BLaER1 treated with 17β-estradiol and CSF1 and Interleukin-3, amounts not matched to agents 10 nM and 100 nM (cell line): ENCODE measurements around the gene STK24.

Experiments
- H3K27ac ChIP-seq, 11 experiments: shearing (Covaris generic); formaldehyde crosslinking; 2 replicates each; pipeline ENCODE4 v1.8.1; 2022
- H3K27me3 ChIP-seq, 11 experiments: shearing (Covaris generic); formaldehyde crosslinking; 2 replicates each; pipeline ENCODE4 v1.8.1; 2022
- H3K36me3 ChIP-seq, 11 experiments: shearing (Covaris generic); formaldehyde crosslinking; 2 replicates each; pipeline ENCODE4 v1.8.1; 2022
- H3K4me1 ChIP-seq, 10 experiments: shearing (Covaris generic); formaldehyde crosslinking; 2 replicates each; pipeline ENCODE4 v1.8.1; 2022
- H3K4me2 ChIP-seq, 11 experiments: shearing (Covaris generic); formaldehyde crosslinking; 2 replicates each; pipeline ENCODE4 v1.8.1; 2022
- H3K4me3 ChIP-seq, 10 experiments: shearing (Covaris generic); formaldehyde crosslinking; 2 replicates each; pipeline ENCODE4 v1.8.1; 2022
- H3K9ac ChIP-seq, 11 experiments: shearing (Covaris generic); formaldehyde crosslinking; 2 replicates each; pipeline ENCODE4 v1.8.1; 2022
- H3K9me3 ChIP-seq, 11 experiments: shearing (Covaris generic); formaldehyde crosslinking; replicated peaks in 1 of 11; 2 replicates each; pipeline ENCODE4 v1.8.1; 2022
- H4K20me1 ChIP-seq, 11 experiments: shearing (Covaris generic); formaldehyde crosslinking; 2 replicates each; pipeline ENCODE4 v1.8.1; 2022
- Cebpa-rat ChIP-seq, 11 experiments: shearing (Covaris generic); IDR thresholded peaks; 2 replicates each; pipeline ENCODE4 v1.8.1; 2022

The STK24 gene

GRCh38 chr13:98427331-98427995 is 149.4 kb downstream of the STK24 start:
- no peak for TF ChIP-seq Cebpa-rat (IDR thresholded peaks at IDR 0.05)
- no peaks in the 10 kb centered on the region for H3K27me3 ChIP-seq
- no peak overlapping the region for H3K4me3 ChIP-seq
- no peak overlapping the region for H3K4me2 ChIP-seq
- H3K27ac ChIP-seq, result no peak overlapping the region
- H4K20me1 ChIP-seq, result peaks cover 0 to 20% (median 0%) of the 10 kb centered on the region in 11 experiments; a peak in 2 of 22 replicates
- H3K9ac ChIP-seq, result no peak overlapping the region
- peaks cover 0 to 37% (median 26%) of the 10 kb centered on the region in 10 experiments; a peak in 16 of 20 replicates for H3K4me1 ChIP-seq
- 0 out of 22 replicates have a peak, but pooled peaks cover 0 to 2% (median 0%) of the 10 kb centered on the region in 11 experiments for H3K9me3 ChIP-seq
- peaks cover 18 to 94% (median 27%) of the 10 kb centered on the region in 11 experiments; a peak in 19 of 22 replicates for H3K36me3 ChIP-seq

- H3K4me3 ChIP-seq, result no peak overlapping the region
- H3K27me3 ChIP-seq, result no peaks in the 10 kb centered on the region
- peaks cover 0 to 40% (median 0%) of the 10 kb centered on the region in 11 experiments; a peak in 1 of 22 replicates for H4K20me1 ChIP-seq
- H3K9me3 ChIP-seq, result 0 out of 22 replicates have a peak, but pooled peaks cover 0 to 5% (median 0%) of the 10 kb centered on the region in 11 experiments
- H3K4me1 ChIP-seq, result peaks cover 0 to 3% (median 0%) of the 10 kb centered on the region in 10 experiments; a peak in 1 of 20 replicates
- no peak overlapping the region for H3K27ac ChIP-seq
- H3K4me2 ChIP-seq, result no peak overlapping the region
- no peak for TF ChIP-seq Cebpa-rat (IDR thresholded peaks at IDR 0.05)
- no peak overlapping the region for H3K9ac ChIP-seq
- peaks cover 27 to 100% (median 37%) of the 10 kb centered on the region in 11 experiments; a peak in 20 of 22 replicates for H3K36me3 ChIP-seq
These were observed 153.5 kb downstream of the STK24 start for GRCh38 chr13:98423417-98423816.

- no peak overlapping the region for H3K4me3 ChIP-seq
- H3K36me3 ChIP-seq, result peaks cover 26 to 99% (median 47%) of the 10 kb centered on the region in 11 experiments; a peak in 21 of 22 replicates
- no peak overlapping the region for H3K4me2 ChIP-seq
- H3K27ac ChIP-seq, result no peak overlapping the region
- H3K27me3 ChIP-seq, result no peaks in the 10 kb centered on the region
- peaks cover 3 to 12% (median 7%) of the 10 kb centered on the region in 11 experiments; a peak in 21 of 22 replicates for H3K9me3 ChIP-seq
- H3K4me1 ChIP-seq, result peaks cover 0 to 3% (median 0%) of the 10 kb centered on the region in 10 experiments; a peak in 1 of 20 replicates
- H4K20me1 ChIP-seq, result peaks cover 0 to 42% (median 0%) of the 10 kb centered on the region in 11 experiments; a peak in 1 of 22 replicates
- no peak overlapping the region for H3K9ac ChIP-seq
- TF ChIP-seq Cebpa-rat (IDR thresholded peaks at IDR 0.05), result no peak
These were observed 154.9 kb downstream of the STK24 start for GRCh38 chr13:98422046-98422445.

- TF ChIP-seq Cebpa-rat (IDR thresholded peaks at IDR 0.05), result no peak
These were observed 156.2 kb downstream of the STK24 start for GRCh38 chr13:98420554-98421175.

GRCh38 chr13:98419786-98420553 is 156.9 kb downstream of the STK24 start:
- H3K4me3 ChIP-seq, result no peak overlapping the region
- H3K4me1 ChIP-seq, result peaks cover 0 to 3% (median 0%) of the 10 kb centered on the region in 10 experiments; a peak in 1 of 20 replicates
- no peak for TF ChIP-seq Cebpa-rat (IDR thresholded peaks at IDR 0.05)
- peaks cover 0 to 42% (median 0%) of the 10 kb centered on the region in 11 experiments; a peak in 1 of 22 replicates for H4K20me1 ChIP-seq
- peaks cover 34 to 99% (median 58%) of the 10 kb centered on the region in 11 experiments; a peak in 21 of 22 replicates for H3K36me3 ChIP-seq
- peak overlapping the region in 1 of 11 experiments; percentile 13; a peak in 1 of 22 replicates for H3K4me2 ChIP-seq
- no peak overlapping the region for H3K27ac ChIP-seq
- H3K27me3 ChIP-seq, result no peaks in the 10 kb centered on the region
- peaks cover 3 to 30% (median 20%) of the 10 kb centered on the region in 11 experiments; a peak in 21 of 22 replicates for H3K9me3 ChIP-seq
- no peak overlapping the region for H3K9ac ChIP-seq

More at GRCh38 chr13:98420554-98421175, 156.2 kb downstream of the STK24 start:
- Histone ChIP-seq H3K9ac (no peak overlapping the region), H3K27me3 (no peaks in the 10 kb centered on the region), H3K4me1 (peaks cover 0 to 3% (median 0%) of the 10 kb centered on the region in 10 experiments; a peak in 1 of 20 replicates), H3K36me3 (peaks cover 34 to 99% (median 57%) of the 10 kb centered on the region in 11 experiments; a peak in 21 of 22 replicates), H3K27ac (no peak overlapping the region), H3K9me3 (peaks cover 3 to 26% (median 17%) of the 10 kb centered on the region in 11 experiments; a peak in 21 of 22 replicates), H3K4me3 (no peak overlapping the region), H3K4me2 (no peak overlapping the region), H4K20me1 (peaks cover 0 to 42% (median 0%) of the 10 kb centered on the region in 11 experiments; a peak in 1 of 22 replicates)

GRCh38 chr13:98416408-98416807 is 160.5 kb downstream of the STK24 start:
- no peak for TF ChIP-seq Cebpa-rat (IDR thresholded peaks at IDR 0.05)
- Histone ChIP-seq H4K20me1 (peaks cover 0 to 22% (median 0%) of the 10 kb centered on the region in 11 experiments; a peak in 1 of 22 replicates), H3K27ac (no peak overlapping the region), H3K27me3 (no peaks in the 10 kb centered on the region), H3K4me2 (no peak overlapping the region), H3K9ac (no peak overlapping the region), H3K4me3 (no peak overlapping the region), H3K4me1 (peaks cover 15 to 29% (median 24%) of the 10 kb centered on the region in 10 experiments), H3K9me3 (peaks cover 3 to 32% (median 20%) of the 10 kb centered on the region in 11 experiments; a peak in 21 of 22 replicates), H3K36me3 (peaks cover 30 to 88% (median 50%) of the 10 kb centered on the region in 11 experiments; a peak in 21 of 22 replicates)

GRCh38 chr13:98415326-98416070 is 161.4 kb downstream of the STK24 start:
- H3K4me2 ChIP-seq, result no peak overlapping the region
- peaks cover 24 to 38% (median 33%) of the 10 kb centered on the region in 10 experiments for H3K4me1 ChIP-seq
- peaks cover 3 to 32% (median 20%) of the 10 kb centered on the region in 11 experiments; a peak in 21 of 22 replicates for H3K9me3 ChIP-seq
- H3K4me3 ChIP-seq, result no peak overlapping the region
- H3K9ac ChIP-seq, result no peak overlapping the region
- H4K20me1 ChIP-seq, result peaks cover 0 to 14% (median 0%) of the 10 kb centered on the region in 11 experiments; a peak in 1 of 22 replicates
- no peak overlapping the region for H3K27ac ChIP-seq
- no peak for TF ChIP-seq Cebpa-rat (IDR thresholded peaks at IDR 0.05)
- peaks cover 26 to 79% (median 50%) of the 10 kb centered on the region in 11 experiments; a peak in 21 of 22 replicates for H3K36me3 ChIP-seq
- no peaks in the 10 kb centered on the region for H3K27me3 ChIP-seq
